Vagina (tissue), 2 donors: ENCODE data around the gene LRFN4. TPM values are rescaled to one million over a fixed set of nuclear protein-coding genes. Genes with fewer than 3 reads are reported as not detected.

Source experiments
- DNase-seq, 2 donors: peaks; one replicate each; pipeline ENCODE4 v3.0.0-alpha.2; 2017; ENCODE audit errors: extremely low spot score in 2 of 2
- H3K27ac ChIP-seq: fragments of 200-600 bp; sonication (generic); one replicate; pipeline ENCODE4 v1.5.1; 2019
- H3K27me3 ChIP-seq: fragments of 200-600 bp; sonication (generic); one replicate; pipeline ENCODE4 v1.5.1; 2019
- H3K36me3 ChIP-seq, 2 donors: fragments of 200-600 bp; sonication (generic); one replicate each; pipeline ENCODE4 v1.5.1; 2017 to 2019
- H3K4me1 ChIP-seq: fragments of 200-600 bp; sonication (generic); one replicate; pipeline ENCODE4 v1.5.1; 2019
- H3K4me3 ChIP-seq, 2 donors: fragments of 200-600 bp; sonication (generic); 1 replicate in 1 of 2; 2 replicates in 1 of 2; pipeline ENCODE4 v1.5.1; 2016 to 2019
- H3K9me3 ChIP-seq: fragments of 200-600 bp; sonication (generic); one replicate; pipeline ENCODE4 v1.5.1; 2019
- CTCF ChIP-seq, 3 experiments: fragments of 450-650 bp in 2 of 3; fragments of 200-600 bp in 1 of 3; sonication (generic) in 1 of 3; IDR thresholded peaks; one replicate each; pipeline ENCODE4 v1.5.1; 2017 to 2019; ENCODE audit warnings: antibody characterized with exemption in 3 of 3, mild to moderate bottlenecking in 2 of 3, moderate library complexity in 2 of 3
- POLR2A ChIP-seq, 2 donors: fragments of 450-650 bp; IDR thresholded peaks; one replicate each; pipeline ENCODE4 v1.6.1; 2017; ENCODE audit warnings: antibody characterized with exemption in 2 of 2, mild to moderate bottlenecking in 2 of 2, moderate library complexity in 2 of 2
- POLR2AphosphoS5 ChIP-seq, 2 donors: sonication (generic); formaldehyde crosslinking; IDR thresholded peaks; one replicate each; pipeline ENCODE4 v1.9.0; 2017; ENCODE audit warnings: antibody characterized with exemption in 2 of 2, mild to moderate bottlenecking in 2 of 2, low read depth in 1 of 2; ENCODE audit not compliant: insufficient read depth in 1 of 2
- intact Hi-C: fragments of 100-400 bp; cut with DNase I; formaldehyde crosslinking; loops from one replicate; pipeline ENCODE4 v1.15.1; 2023
- total RNA-seq: library from RNA; depleted of rRNA; stranded (reverse); fragments of >200 nt; gene quantifications from one replicate; pipeline ENCODE4 v1.2.3, GENCODE V29; 2016

LRFN4 gene
- total RNA-seq, 1 donor from 2014 or later: 8.1 TPM

GRCh38 chr11:66867425-66868040 lies 10.7 kb downstream of the LRFN4 start:
- Histone ChIP-seq H3K36me3 (no peaks in the 10 kb centered on the region), H3K9me3 (no peaks in the 10 kb centered on the region), H3K27me3 (no peaks in the 10 kb centered on the region), H3K27ac (no peak overlapping the region), H3K4me1 (no peaks in the 10 kb centered on the region), H3K4me3 (no peak overlapping the region)
- TF ChIP-seq POLR2AphosphoS5 (IDR thresholded peaks at IDR 0.05; ENCODE audit: insufficient read depth in 1 of 2, low read depth in 1 of 2) (no peak), POLR2A (IDR thresholded peaks at IDR 0.05) (no peak), CTCF (IDR thresholded peaks at IDR 0.05) (no peak)
- intact Hi-C loops: no loop called here
- no peak for DNase-seq

- Histone ChIP-seq H3K36me3 (no peaks in the 10 kb centered on the region), H3K27ac (no peak overlapping the region), H3K4me3 (no peak overlapping the region), H3K9me3 (no peaks in the 10 kb centered on the region), H3K27me3 (no peaks in the 10 kb centered on the region), H3K4me1 (no peaks in the 10 kb centered on the region)
- TF ChIP-seq CTCF (IDR thresholded peaks at IDR 0.05): no peak
- intact Hi-C loops: no loop called here
- no peak for DNase-seq
Observed at GRCh38 chr11:66868082-66868725, 11.3 kb downstream of the LRFN4 start.

- no peak for TF ChIP-seq POLR2AphosphoS5 (IDR thresholded peaks at IDR 0.05; ENCODE audit: insufficient read depth in 1 of 2, low read depth in 1 of 2)
- H3K27me3 ChIP-seq: no peaks in the 10 kb centered on the region
- no peaks in the 10 kb centered on the region for H3K4me1 ChIP-seq
- no peak for DNase-seq
- no peak overlapping the region for H3K27ac ChIP-seq
- no peaks in the 10 kb centered on the region for H3K36me3 ChIP-seq
- H3K9me3 ChIP-seq: no peaks in the 10 kb centered on the region
- intact Hi-C loops: no loop called here
- H3K4me3 ChIP-seq: no peak overlapping the region
Observed at GRCh38 chr11:66868726-66869566, 12.1 kb downstream of the LRFN4 start.

GRCh38 chr11:66869567-66869870 lies 12.7 kb downstream of the LRFN4 start:
- no peak for DNase-seq
- intact Hi-C loops: no loop called here
- Histone ChIP-seq H3K4me3 (no peak overlapping the region), H3K27ac (no peak overlapping the region), H3K36me3 (no peaks in the 10 kb centered on the region), H3K9me3 (no peaks in the 10 kb centered on the region), H3K27me3 (no peaks in the 10 kb centered on the region), H3K4me1 (no peaks in the 10 kb centered on the region)
- no peak for TF ChIP-seq CTCF (IDR thresholded peaks at IDR 0.05)

GRCh38 chr11:66870131-66870530 lies 13.3 kb downstream of the LRFN4 start:
- no peaks in the 10 kb centered on the region for H3K36me3 ChIP-seq
- no peaks in the 10 kb centered on the region for H3K9me3 ChIP-seq

More at GRCh38 chr11:66870131-66870530, 13.3 kb downstream of the LRFN4 start:
- no peaks in the 10 kb centered on the region for H3K4me1 ChIP-seq
- no peaks in the 10 kb centered on the region for H3K27me3 ChIP-seq
- intact Hi-C loops: no loop called here
- no peak for DNase-seq
- H3K4me3 ChIP-seq: no peak overlapping the region
- H3K27ac ChIP-seq: no peak overlapping the region
- TF ChIP-seq POLR2AphosphoS5 (IDR thresholded peaks at IDR 0.05; ENCODE audit: insufficient read depth in 1 of 2, low read depth in 1 of 2) (no peak), CTCF (IDR thresholded peaks at IDR 0.05) (no peak), POLR2A (IDR thresholded peaks at IDR 0.05) (no peak)
